ENCODE measurements around the gene TENM4.

DNA sequence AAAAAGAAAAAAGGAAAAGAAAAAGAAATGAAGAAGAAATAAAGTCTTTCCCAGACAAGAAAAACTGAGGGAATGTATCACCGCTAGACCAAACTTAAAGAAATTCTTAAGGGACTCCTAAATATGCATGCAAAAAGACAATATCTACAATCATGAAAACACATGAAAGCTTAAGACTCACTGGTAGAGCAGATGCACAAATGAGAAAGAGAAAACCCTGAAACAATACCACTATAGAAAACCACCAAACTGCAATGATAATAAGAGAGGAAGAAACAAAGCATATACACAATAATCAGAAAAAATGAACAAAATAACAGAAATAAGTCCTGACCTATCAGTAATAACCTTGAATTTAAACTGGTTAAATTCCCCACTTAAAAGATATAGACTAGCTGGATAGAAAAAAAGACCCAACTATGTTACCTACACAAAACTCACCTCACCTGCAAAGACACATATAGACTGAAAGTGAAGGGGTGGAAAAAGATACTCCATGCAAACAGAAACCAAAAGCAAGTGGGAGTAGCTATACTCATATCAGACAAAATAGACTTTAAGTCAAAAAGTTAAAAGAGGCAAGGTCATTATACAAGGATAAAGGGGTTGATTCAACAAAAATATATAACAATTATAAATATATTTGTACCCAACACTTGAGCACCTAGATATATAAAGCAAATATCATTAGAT, 804.9 kb downstream of the TENM4 start:
- TF ChIP-seq SIN3A (IDR thresholded peaks at IDR 0.05; ENCODE audit: borderline replicate concordance, insufficient read depth, low read depth, low read length) (no peak), POLR2AphosphoS5 (IDR thresholded peaks at IDR 0.05; ENCODE audit: low read depth, low read length) (no peak)
- TF ChIP-seq, protein P1, sequence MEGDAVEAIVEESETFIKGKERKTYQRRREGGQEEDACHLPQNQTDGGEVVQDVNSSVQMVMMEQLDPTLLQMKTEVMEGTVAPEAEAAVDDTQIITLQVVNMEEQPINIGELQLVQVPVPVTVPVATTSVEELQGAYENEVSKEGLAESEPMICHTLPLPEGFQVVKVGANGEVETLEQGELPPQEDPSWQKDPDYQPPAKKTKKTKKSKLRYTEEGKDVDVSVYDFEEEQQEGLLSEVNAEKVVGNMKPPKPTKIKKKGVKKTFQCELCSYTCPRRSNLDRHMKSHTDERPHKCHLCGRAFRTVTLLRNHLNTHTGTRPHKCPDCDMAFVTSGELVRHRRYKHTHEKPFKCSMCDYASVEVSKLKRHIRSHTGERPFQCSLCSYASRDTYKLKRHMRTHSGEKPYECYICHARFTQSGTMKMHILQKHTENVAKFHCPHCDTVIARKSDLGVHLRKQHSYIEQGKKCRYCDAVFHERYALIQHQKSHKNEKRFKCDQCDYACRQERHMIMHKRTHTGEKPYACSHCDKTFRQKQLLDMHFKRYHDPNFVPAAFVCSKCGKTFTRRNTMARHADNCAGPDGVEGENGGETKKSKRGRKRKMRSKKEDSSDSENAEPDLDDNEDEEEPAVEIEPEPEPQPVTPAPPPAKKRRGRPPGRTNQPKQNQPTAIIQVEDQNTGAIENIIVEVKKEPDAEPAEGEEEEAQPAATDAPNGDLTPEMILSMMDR (IDR thresholded peaks at IDR 0.05): no peak
